HG03378 (cell line): ENCODE results near the gene REEP3.
"Not testable (repeated sequence)": the region's sequence is repeated elsewhere in the genome, so short reads cannot be mapped to it uniquely, and the experiment has no call there.

Source experiments
- ATAC-seq: cut with Tn5 transposase; IDR thresholded peaks from one replicate; pipeline ENCODE4 v1.9.1; 2021; ENCODE audit warnings: mild to moderate bottlenecking, moderate library complexity; ENCODE audit not compliant: unreplicated experiment

REEP3 gene

GRCh38 chr10:63628526-63629362, 107.5 kb downstream of the REEP3 start:
- peak; percentile 38 for ATAC-seq

- peak; percentile 64 for ATAC-seq
Measured at GRCh38 chr10:63629363-63630084, 108.3 kb downstream of the REEP3 start.

- peak; percentile 46 for ATAC-seq
Measured at GRCh38 chr10:63630085-63630930, 109.1 kb downstream of the REEP3 start.

GRCh38 chr10:63630931-63631680, 109.9 kb downstream of the REEP3 start:
- ATAC-seq = no peak

GRCh38 chr10:63631991-63632390, 110.8 kb downstream of the REEP3 start:
- no peak for ATAC-seq

GRCh38 chr10:63633677-63634487, 112.7 kb downstream of the REEP3 start:
- no peak for ATAC-seq

GRCh38 chr10:63634488-63635065, 113.4 kb downstream of the REEP3 start:
- no peak for ATAC-seq

GRCh38 chr10:63636812-63637211, 115.6 kb downstream of the REEP3 start:
- ATAC-seq = no peak

GRCh38 chr10:63637901-63638327, 116.7 kb downstream of the REEP3 start:
- no peak for ATAC-seq

GRCh38 chr10:63641366-63641765, 120.2 kb downstream of the REEP3 start:
- no peak for ATAC-seq

- ATAC-seq = no peak
Measured at GRCh38 chr10:63641799-63642198, 120.6 kb downstream of the REEP3 start.

GRCh38 chr10:63642808-63643207, 121.6 kb downstream of the REEP3 start:
- no peak for ATAC-seq

- ATAC-seq = no peak
Measured at GRCh38 chr10:63644418-63645142, 123.4 kb downstream of the REEP3 start.

GRCh38 chr10:63645195-63645594, 124.0 kb downstream of the REEP3 start:
- no peak for ATAC-seq

- ATAC-seq = peak; percentile 72
Measured at GRCh38 chr10:63646491-63646890, 125.3 kb downstream of the REEP3 start.

GRCh38 chr10:63651864-63652263, 130.7 kb downstream of the REEP3 start:
- no peak for ATAC-seq

- no peak for ATAC-seq
Measured at GRCh38 chr10:63653747-63654146, 132.5 kb downstream of the REEP3 start.

GRCh38 chr10:63657761-63658160, 136.6 kb downstream of the REEP3 start:
- no peak for ATAC-seq

GRCh38 chr10:63660941-63661340, 139.7 kb downstream of the REEP3 start:
- not testable (repeated sequence) for ATAC-seq
